HepG2 (cell line): ENCODE results near the gene LUZP1. TPM values are rescaled to one million over a fixed set of nuclear protein-coding genes. Genes with fewer than 3 reads are reported as not detected.

Source experiments
- ATAC-seq: fragments of 200-7000 bp; cut with Tn5 transposase; 3 replicates; pipeline ENCODE4 v1.9.1; 2020; ENCODE audit warnings: mild to moderate bottlenecking, moderate library complexity
- BruUV-seq: library from RNA; stranded (reverse); fragments of 400-500 nt; replicated peaks from 2 replicates; lab custom pipeline; 2021; lab: Mats Ljungman, UMichigan
- CTCF ChIA-PET: fragments of 300-600 bp; formaldehyde crosslinking; extraction: SDS; loops from one replicate; lab custom pipeline; 2021; ENCODE audit warnings: low total read pairs, inconsistent platforms, low intra/inter-chr PET ratio; lab: Yijun Ruan, JAX
- POLR2A ChIA-PET: fragments of 350-600 bp; sonication (Branson Sonifier 250); formaldehyde crosslinking; loops from one replicate; lab custom pipeline; 2020; ENCODE audit warnings: antibody characterized with exemption, inconsistent platforms; lab: Yijun Ruan, JAX
- DNase-seq: peaks from one replicate; pipeline ENCODE4 v3.0.0-alpha.2; 2015; ENCODE audit warnings: low spot score
- FAIRE-seq: peaks from 3 replicates; lab custom pipeline; 2011; peaks lifted over from hg19 to GRCh38; lab: Jason Lieb, UNC
- H2AFZ ChIP-seq: one replicate; pipeline ENCODE4 v1.6.1; 2011; ENCODE audit warnings: low read length, inconsistent platforms
- H3K27ac ChIP-seq: fragments of 300-600 bp; 3 replicates; pipeline ENCODE4 v1.8.0; 2011; ENCODE audit warnings: mixed run types, mild to moderate bottlenecking, mixed read lengths, low read length, inconsistent platforms; ENCODE audit not compliant: insufficient read depth; ENCODE audit errors: extremely low read length
- H3K27me3 ChIP-seq, 2 experiments: fragments of 200-600 bp in 1 of 2; 2 replicates in 1 of 2; 3 replicates in 1 of 2; pipeline versions ENCODE4 v1.6.0 to v1.8.0; 2011; ENCODE audit warnings: low read length in 2 of 2, mild to moderate bottlenecking in 2 of 2, moderate library complexity in 2 of 2, inconsistent platforms in 1 of 2; ENCODE audit not compliant: insufficient read depth in 2 of 2, control insufficient read depth in 1 of 2
- H3K36me3 ChIP-seq, 2 experiments: fragments of 200-600 bp in 1 of 2; replicated peaks in 1 of 2; 2 replicates in 1 of 2; 3 replicates in 1 of 2; pipeline versions ENCODE4 v1.5.1 to v1.8.0; 2011; ENCODE audit warnings: low read length in 2 of 2, inconsistent platforms in 1 of 2; ENCODE audit not compliant: insufficient read depth in 2 of 2, control insufficient read depth in 1 of 2
- H3K4me1 ChIP-seq: 2 replicates; pipeline ENCODE4 v1.5.1; 2012; ENCODE audit warnings: low read length, inconsistent platforms; ENCODE audit not compliant: insufficient read depth
- H3K4me2 ChIP-seq: 2 replicates; pipeline ENCODE4 v1.6.0; 2011; ENCODE audit warnings: low read depth, low read length, inconsistent platforms
- H3K4me3 ChIP-seq, 3 experiments: fragments of 200-600 bp in 1 of 3; sonication (generic), shearing (Covaris generic) in 1 of 3; replicated peaks in 1 of 3; 2 replicates each; pipeline ENCODE4 v1.5.1; 2011 to 2016; ENCODE audit warnings: low read length in 3 of 3, inconsistent platforms in 2 of 3, low read depth in 2 of 3, mild to moderate bottlenecking in 2 of 3, control low read depth in 1 of 3, mixed read lengths in 1 of 3; ENCODE audit not compliant: insufficient read depth in 1 of 3
- H3K79me2 ChIP-seq: one replicate; pipeline ENCODE4 v1.6.1; 2011; ENCODE audit warnings: low read length, inconsistent platforms; ENCODE audit not compliant: insufficient read depth
- H3K9ac ChIP-seq: 2 replicates; pipeline ENCODE4 v1.6.0; 2011; ENCODE audit warnings: mild to moderate bottlenecking, low read depth, low read length, inconsistent platforms; ENCODE audit not compliant: insufficient read depth
- H3K9me3 ChIP-seq: 2 replicates; pipeline ENCODE4 v1.5.1; 2012; ENCODE audit warnings: mild to moderate bottlenecking, low read length
- H4K20me1 ChIP-seq: 2 replicates; pipeline ENCODE4 v1.6.0; 2011; ENCODE audit warnings: inconsistent platforms, mild to moderate bottlenecking, low read length, moderate library complexity; ENCODE audit not compliant: insufficient read depth
- JUND ChIP-seq: sonication (generic); formaldehyde crosslinking; IDR thresholded peaks from 2 replicates; pipeline ENCODE4 v1.8.0; 2022; ENCODE audit warnings: mild to moderate bottlenecking, missing genetic modification reagents
- PHF5A ChIP-seq: IDR thresholded peaks from one replicate; pipeline ENCODE4 v1.6.1; 2018; ENCODE audit warnings: low read depth, missing genetic modification reagents; ENCODE audit not compliant: unreplicated experiment
- REL ChIP-seq: sonication (generic); formaldehyde crosslinking; conservative IDR thresholded peaks from 2 replicates; pipeline ENCODE4 v1.8.0; 2022; ENCODE audit warnings: mild to moderate bottlenecking, missing genetic modification reagents, moderate library complexity
- SMARCE1 ChIP-seq: fragments of 450-650 bp; IDR thresholded peaks from 2 replicates; pipeline ENCODE4 v1.6.1; 2017; ENCODE audit warnings: borderline replicate concordance
- ZFP36L1 ChIP-seq: sonication (generic); formaldehyde crosslinking; IDR thresholded peaks from 2 replicates; pipeline ENCODE4 v1.8.0; 2022; ENCODE audit warnings: mild to moderate bottlenecking, missing genetic modification reagents, moderate library complexity
- ZKSCAN1 ChIP-seq: fragments of 150-350 bp; IDR thresholded peaks from 2 replicates; pipeline ENCODE4 v1.6.1; 2014; ENCODE audit warnings: low read length
- ZNF557 ChIP-seq: sonication (generic); formaldehyde crosslinking; IDR thresholded peaks from 2 replicates; pipeline ENCODE4 v1.4.0; 2020; ENCODE audit warnings: missing genetic modification reagents
- ZNF768 ChIP-seq: sonication (generic); formaldehyde crosslinking; IDR thresholded peaks from 2 replicates; pipeline ENCODE4 v1.4.0; 2020; ENCODE audit warnings: missing genetic modification reagents
- WGBS: methylation state at CpG from one replicate; pipeline ENCODE4 v1.1.6; 2017; ENCODE audit warnings: low lambda C conversion rate; 5-methylcytosine and 5-hydroxymethylcytosine counted together
- in situ Hi-C: cut with HindIII; loops from 2 replicates; pipeline ENCODE4 v1.10.0; 2017; ENCODE audit warnings: low pct_unique_long_range_greater_than_20kb; ENCODE audit not compliant: extremely low pct_ligation_motif_present
- intact Hi-C: fragments of 100-400 bp; cut with micrococcal nuclease; formaldehyde crosslinking; loops from one replicate; pipeline ENCODE4 v1.10.0; 2022; ENCODE audit not compliant: unreplicated experiment
- polyA plus RNA-seq, 8 experiments: library from polyadenylated mRNA; depleted of rRNA in 3 of 8; stranded (reverse) in 7 of 8; unstranded in 1 of 8; fragments of >200 nt; fragmentation: Illumina TruSeq in 4 of 8; extraction: Trizol in 4 of 8; gene quantifications; 2 replicates each; pipeline versions ENCODE4 v1.2.1 to v1.2.3, GENCODE V29; 2011 to 2016; ENCODE audit warnings: low read depth in 4 of 8, missing spikeins in 1 of 8, mixed read lengths in 1 of 8; ENCODE audit not compliant: insufficient read depth in 1 of 8
- total RNA-seq, 5 experiments: library from RNA; depleted of rRNA; stranded (reverse); fragments of >200 nt; fragmentation: Illumina TruSeq; extraction: Trizol; gene quantifications; 2 replicates each; pipeline ENCODE4 v1.2.3, GENCODE V29; 2016; ENCODE audit warnings: low read depth in 1 of 5
- TF ChIP-seq, protein P1 (sequence below): IDR thresholded peaks from 2 replicates; pipeline ENCODE4 v1.6.1; 2016
- TF ChIP-seq, protein P2 (sequence below): sonication (generic); formaldehyde crosslinking; IDR thresholded peaks from 2 replicates; pipeline ENCODE4 v1.5.0; 2020; ENCODE audit warnings: missing genetic modification reagents, mild to moderate bottlenecking, borderline replicate concordance
- TF ChIP-seq, protein P3 (sequence below): sonication (generic); formaldehyde crosslinking; IDR thresholded peaks from 2 replicates; pipeline ENCODE4 v1.5.0; 2020; ENCODE audit warnings: missing genetic modification reagents
- TF ChIP-seq, protein P4 (sequence below): sonication (generic); formaldehyde crosslinking; IDR thresholded peaks from 2 replicates; pipeline ENCODE4 v1.4.0; 2020; ENCODE audit warnings: mild to moderate bottlenecking, missing genetic modification reagents

The LUZP1 gene
- total and polyA plus RNA-seq, 2 of the 13 experiments (the other 11 are each of a cell fraction or from before 2014, with no cell fraction given) = 6.9 to 12.7 TPM

DNA sequence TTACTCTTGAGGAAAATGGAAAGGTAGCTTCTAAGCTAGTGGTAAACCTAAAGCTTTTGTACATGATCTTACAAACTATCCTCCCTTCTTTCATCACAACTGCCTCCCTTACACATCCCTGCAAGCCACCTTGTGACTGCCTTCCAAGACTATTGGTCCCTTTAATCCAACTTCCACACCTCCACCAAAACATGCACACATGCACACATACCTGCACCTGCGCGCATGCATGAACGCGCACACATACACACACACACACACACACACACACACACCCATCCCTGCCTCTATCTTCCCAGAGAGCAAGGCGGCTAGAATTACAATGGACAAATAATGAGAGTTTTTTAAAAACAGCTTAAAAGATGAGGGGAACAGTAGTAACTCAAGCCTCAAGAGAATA, 58.3 kb downstream of the LUZP1 start:
- WGBS = 95% methylated on average over 5 of the region's 5 CpGs
- Histone ChIP-seq H3K27ac (no peak overlapping the region), H3K4me2 (no peak overlapping the region), H3K27me3 (no peaks in the 10 kb centered on the region), H4K20me1 (peaks cover 7% of the 10 kb centered on the region), H2AFZ (no peak overlapping the region), H3K9ac (no peak overlapping the region), H3K4me3 (no peak overlapping the region), H3K9me3 (no peaks in the 10 kb centered on the region), H3K79me2 (peaks cover 42% of the 10 kb centered on the region), H3K4me1 (peaks cover 64% of the 10 kb centered on the region), H3K36me3 (peaks cover 2 to 13% of the 10 kb centered on the region in 2 experiments; a peak in 3 of 5 replicates)
- in situ Hi-C loops = no loop called here
- no peak for DNase-seq
- ChIA-PET CTCF (no interaction called here), POLR2A (no interaction called here)
- no peak for FAIRE-seq
- TF ChIP-seq ZKSCAN1 (no peak), SMARCE1 (no peak), JUND (no peak), ZFP36L1 (CRISPR knock-in tag) (no peak), ZNF557 (CRISPR knock-in tag) (no peak), ZNF768 (CRISPR knock-in tag) (no peak), PHF5A (CRISPR knock-in tag) (no peak), REL (CRISPR knock-in tag) (no peak)
- TF ChIP-seq, protein P1, sequence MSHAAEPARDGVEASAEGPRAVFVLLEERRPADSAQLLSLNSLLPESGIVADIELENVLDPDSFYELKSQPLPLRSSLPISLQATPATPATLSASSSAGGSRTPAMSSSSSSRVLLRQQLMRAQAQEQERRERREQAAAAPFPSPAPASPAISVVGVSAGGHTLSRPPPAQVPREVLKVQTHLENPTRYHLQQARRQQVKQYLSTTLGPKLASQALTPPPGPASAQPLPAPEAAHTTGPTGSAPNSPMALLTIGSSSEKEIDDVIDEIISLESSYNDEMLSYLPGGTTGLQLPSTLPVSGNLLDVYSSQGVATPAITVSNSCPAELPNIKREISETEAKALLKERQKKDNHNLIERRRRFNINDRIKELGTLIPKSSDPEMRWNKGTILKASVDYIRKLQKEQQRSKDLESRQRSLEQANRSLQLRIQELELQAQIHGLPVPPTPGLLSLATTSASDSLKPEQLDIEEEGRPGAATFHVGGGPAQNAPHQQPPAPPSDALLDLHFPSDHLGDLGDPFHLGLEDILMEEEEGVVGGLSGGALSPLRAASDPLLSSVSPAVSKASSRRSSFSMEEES = no peak
- TF ChIP-seq, protein P2, sequence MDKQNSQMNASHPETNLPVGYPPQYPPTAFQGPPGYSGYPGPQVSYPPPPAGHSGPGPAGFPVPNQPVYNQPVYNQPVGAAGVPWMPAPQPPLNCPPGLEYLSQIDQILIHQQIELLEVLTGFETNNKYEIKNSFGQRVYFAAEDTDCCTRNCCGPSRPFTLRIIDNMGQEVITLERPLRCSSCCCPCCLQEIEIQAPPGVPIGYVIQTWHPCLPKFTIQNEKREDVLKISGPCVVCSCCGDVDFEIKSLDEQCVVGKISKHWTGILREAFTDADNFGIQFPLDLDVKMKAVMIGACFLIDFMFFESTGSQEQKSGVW (CRISPR knock-in tag) = no peak
- TF ChIP-seq, protein P3, sequence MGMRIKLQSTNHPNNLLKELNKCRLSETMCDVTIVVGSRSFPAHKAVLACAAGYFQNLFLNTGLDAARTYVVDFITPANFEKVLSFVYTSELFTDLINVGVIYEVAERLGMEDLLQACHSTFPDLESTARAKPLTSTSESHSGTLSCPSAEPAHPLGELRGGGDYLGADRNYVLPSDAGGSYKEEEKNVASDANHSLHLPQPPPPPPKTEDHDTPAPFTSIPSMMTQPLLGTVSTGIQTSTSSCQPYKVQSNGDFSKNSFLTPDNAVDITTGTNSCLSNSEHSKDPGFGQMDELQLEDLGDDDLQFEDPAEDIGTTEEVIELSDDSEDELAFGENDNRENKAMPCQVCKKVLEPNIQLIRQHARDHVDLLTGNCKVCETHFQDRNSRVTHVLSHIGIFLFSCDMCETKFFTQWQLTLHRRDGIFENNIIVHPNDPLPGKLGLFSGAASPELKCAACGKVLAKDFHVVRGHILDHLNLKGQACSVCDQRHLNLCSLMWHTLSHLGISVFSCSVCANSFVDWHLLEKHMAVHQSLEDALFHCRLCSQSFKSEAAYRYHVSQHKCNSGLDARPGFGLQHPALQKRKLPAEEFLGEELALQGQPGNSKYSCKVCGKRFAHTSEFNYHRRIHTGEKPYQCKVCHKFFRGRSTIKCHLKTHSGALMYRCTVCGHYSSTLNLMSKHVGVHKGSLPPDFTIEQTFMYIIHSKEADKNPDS (CRISPR knock-in tag) = no peak
- TF ChIP-seq, protein P4, sequence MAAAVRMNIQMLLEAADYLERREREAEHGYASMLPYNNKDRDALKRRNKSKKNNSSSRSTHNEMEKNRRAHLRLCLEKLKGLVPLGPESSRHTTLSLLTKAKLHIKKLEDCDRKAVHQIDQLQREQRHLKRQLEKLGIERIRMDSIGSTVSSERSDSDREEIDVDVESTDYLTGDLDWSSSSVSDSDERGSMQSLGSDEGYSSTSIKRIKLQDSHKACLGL (CRISPR knock-in tag) = no peak
- no TSS peak for BruUV-seq
- intact Hi-C loops = no loop called here
- ATAC-seq = no peak
